Measurements from ENCODE around the gene DIAPH3.

The DIAPH3 gene

GRCh38 chr13:60012488-60012887 is 151.2 kb downstream of the DIAPH3 start:
- peaks cover 2% of the 10 kb centered on the region for H3K36me3 ChIP-seq (replicated peaks; ENCODE audit: low read depth, low read length)
- H4K20me1 ChIP-seq (ENCODE audit: insufficient read depth, low read length) = no peaks in the 10 kb centered on the region
- no peak overlapping the region for H3K4me2 ChIP-seq (ENCODE audit: low read length)
- H3K27ac ChIP-seq (ENCODE audit: low read length) = no peak overlapping the region
- no peaks in the 10 kb centered on the region for H3K9me3 ChIP-seq (ENCODE audit: insufficient read depth, low read length)
- no peak overlapping the region for H2AFZ ChIP-seq (ENCODE audit: low read depth, low read length)
- H3K4me3 ChIP-seq (ENCODE audit: low read length) = no peak overlapping the region
- no peaks in the 10 kb centered on the region for H3K4me1 ChIP-seq (ENCODE audit: low read length)
- TF ChIP-seq EZH2phosphoT487 (IDR thresholded peaks at IDR 0.05; ENCODE audit: low read depth) = no peak
- TF ChIP-seq CTCF (IDR thresholded peaks at IDR 0.05; ENCODE audit: low read depth, low read length) = no peak
- H3K79me2 ChIP-seq (ENCODE audit: low read length) = no peaks in the 10 kb centered on the region
- no peaks in the 10 kb centered on the region for H3K27me3 ChIP-seq (ENCODE audit: low read depth, low read length)
- H3K9ac ChIP-seq (ENCODE audit: low read length) = no peak overlapping the region

- Histone ChIP-seq H3K4me2 (ENCODE audit: low read length) (no peak overlapping the region), H2AFZ (ENCODE audit: low read depth, low read length) (no peak overlapping the region), H3K27ac (ENCODE audit: low read length) (no peak overlapping the region), H3K4me1 (ENCODE audit: low read length) (no peaks in the 10 kb centered on the region), H3K36me3 (replicated peaks; ENCODE audit: low read depth, low read length) (no peaks in the 10 kb centered on the region), H3K9ac (ENCODE audit: low read length) (no peak overlapping the region), H3K79me2 (ENCODE audit: low read length) (no peaks in the 10 kb centered on the region), H3K9me3 (ENCODE audit: insufficient read depth, low read length) (no peaks in the 10 kb centered on the region), H3K27me3 (ENCODE audit: low read depth, low read length) (no peaks in the 10 kb centered on the region), H3K4me3 (ENCODE audit: low read length) (no peak overlapping the region), H4K20me1 (ENCODE audit: insufficient read depth, low read length) (no peaks in the 10 kb centered on the region)
- TF ChIP-seq CTCF (IDR thresholded peaks at IDR 0.05; ENCODE audit: low read depth, low read length) (no peak), EZH2phosphoT487 (IDR thresholded peaks at IDR 0.05; ENCODE audit: low read depth) (no peak)
Observed at GRCh38 chr13:60009300-60010253, 154.2 kb downstream of the DIAPH3 start.

- no peaks in the 10 kb centered on the region for H3K4me1 ChIP-seq (ENCODE audit: low read length)
- H3K9ac ChIP-seq (ENCODE audit: low read length) = no peak overlapping the region
- no peaks in the 10 kb centered on the region for H3K9me3 ChIP-seq (ENCODE audit: insufficient read depth, low read length)
- H3K27ac ChIP-seq (ENCODE audit: low read length) = no peak overlapping the region
- no peaks in the 10 kb centered on the region for H3K27me3 ChIP-seq (ENCODE audit: low read depth, low read length)
- H3K4me3 ChIP-seq (ENCODE audit: low read length) = no peak overlapping the region
- H2AFZ ChIP-seq (ENCODE audit: low read depth, low read length) = no peak overlapping the region
- H3K4me2 ChIP-seq (ENCODE audit: low read length) = no peak overlapping the region
- H3K79me2 ChIP-seq (ENCODE audit: low read length) = no peaks in the 10 kb centered on the region
- H3K36me3 ChIP-seq (replicated peaks; ENCODE audit: low read depth, low read length) = peaks cover 3% of the 10 kb centered on the region
- no peaks in the 10 kb centered on the region for H4K20me1 ChIP-seq (ENCODE audit: insufficient read depth, low read length)
- TF ChIP-seq CTCF (IDR thresholded peaks at IDR 0.05; ENCODE audit: low read depth, low read length) (no peak), EZH2phosphoT487 (IDR thresholded peaks at IDR 0.05; ENCODE audit: low read depth) (no peak)
Observed at GRCh38 chr13:60001889-60002288, 161.8 kb downstream of the DIAPH3 start.

GRCh38 chr13:60000976-60001375 is 162.8 kb downstream of the DIAPH3 start:
- Histone ChIP-seq H3K9ac (ENCODE audit: low read length) (no peak overlapping the region), H2AFZ (ENCODE audit: low read depth, low read length) (no peak overlapping the region), H3K36me3 (replicated peaks; ENCODE audit: low read depth, low read length) (peaks cover 3% of the 10 kb centered on the region), H3K4me2 (ENCODE audit: low read length) (no peak overlapping the region), H3K79me2 (ENCODE audit: low read length) (no peaks in the 10 kb centered on the region), H3K4me1 (ENCODE audit: low read length) (no peaks in the 10 kb centered on the region), H3K4me3 (ENCODE audit: low read length) (no peak overlapping the region), H4K20me1 (ENCODE audit: insufficient read depth, low read length) (no peaks in the 10 kb centered on the region), H3K27ac (ENCODE audit: low read length) (no peak overlapping the region), H3K27me3 (ENCODE audit: low read depth, low read length) (no peaks in the 10 kb centered on the region), H3K9me3 (ENCODE audit: insufficient read depth, low read length) (no peaks in the 10 kb centered on the region)
- TF ChIP-seq CTCF (IDR thresholded peaks at IDR 0.05; ENCODE audit: low read depth, low read length) (no peak), EZH2phosphoT487 (IDR thresholded peaks at IDR 0.05; ENCODE audit: low read depth) (no peak)

Measured in OCI-LY3 (cell line).